ENCODE data around the gene VMO1.

The VMO1 gene

DNA sequence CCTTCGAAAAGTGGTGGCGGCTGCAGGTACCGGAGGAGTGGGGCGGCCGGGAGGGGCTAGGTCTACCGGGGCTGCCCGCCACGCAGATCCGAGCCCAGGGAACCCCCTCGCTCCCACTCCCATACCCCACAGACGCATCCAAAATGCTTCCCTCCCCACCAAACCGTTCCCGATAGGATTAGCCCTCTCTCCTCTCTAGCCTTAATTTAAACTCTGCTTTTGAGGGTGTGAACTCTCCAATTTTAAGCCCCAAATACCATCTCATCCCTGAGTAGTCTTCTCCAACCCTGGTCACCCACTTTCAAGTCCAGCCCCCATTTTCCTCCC lies 46.2 kb downstream of the VMO1 start:
- Histone ChIP-seq H2AFZ (ENCODE audit: low read depth) (no peak overlapping the region), H3K36me3 (ENCODE audit: insufficient read depth) (no peaks in the 10 kb centered on the region), H3K79me2 (ENCODE audit: insufficient read depth, low read depth) (no peaks in the 10 kb centered on the region), H3K27me3 (ENCODE audit: insufficient read depth, low read depth) (0 out of 2 replicates have a peak, but pooled peaks cover 2% of the 10 kb centered on the region), H3K4me2 (no peak overlapping the region), H3K4me3 (IDR thresholded peaks at IDR 0.05; ENCODE audit: insufficient read depth, low read depth, low read length) (no peak overlapping the region), H3K9ac (no peak overlapping the region), H4K20me1 (ENCODE audit: insufficient read depth) (no peaks in the 10 kb centered on the region), H3K27ac (no peak overlapping the region), H3K4me1 (ENCODE audit: low read depth, poor library complexity, severe bottlenecking) (no peaks in the 10 kb centered on the region)
- TF ChIP-seq CTCF (conservative IDR thresholded peaks at IDR 0.05; ENCODE audit: low read depth, low read length), result no peak

- peak within 1 kb of the TSS; percentile 17; the same call in 1 of the 2 replicates for H3K4me2 ChIP-seq
- H3K36me3 ChIP-seq (ENCODE audit: insufficient read depth), result no peaks in the 10 kb centered on the region
- H3K4me1 ChIP-seq (ENCODE audit: low read depth, poor library complexity, severe bottlenecking), result no peaks in the 10 kb centered on the region
- no peak within 1 kb of the TSS for H3K4me3 ChIP-seq (IDR thresholded peaks at IDR 0.05; ENCODE audit: insufficient read depth, low read depth, low read length)
- peak within 1 kb of the TSS; percentile 38; the same call in 1 of the 2 replicates for H2AFZ ChIP-seq (ENCODE audit: low read depth)
- H3K27ac ChIP-seq, result no peak within 1 kb of the TSS
- no peaks in the 10 kb centered on the region for H3K79me2 ChIP-seq (ENCODE audit: insufficient read depth, low read depth)
- H3K27me3 ChIP-seq (ENCODE audit: insufficient read depth, low read depth), result 0 out of 2 replicates have a peak, but pooled peaks cover 2% of the 10 kb centered on the region
- no peaks in the 10 kb centered on the region for H4K20me1 ChIP-seq (ENCODE audit: insufficient read depth)
- TF ChIP-seq CTCF (conservative IDR thresholded peaks at IDR 0.05; ENCODE audit: low read depth, low read length), result no peak
- no peak within 1 kb of the TSS for H3K9ac ChIP-seq
Observed at GRCh38 chr17:4739122-4740024, 46.8 kb downstream of the VMO1 start, which contains the start of the genes CXCL16 and ZMYND15. TSS of gene CXCL16 (minus strand) at chr17:4739928. CDS start at chr17:4739339, 589 bp downstream. TSS of gene ZMYND15 (plus strand) at chr17:4739833. CDS start at chr17:4740549, 716 bp downstream.

GRCh38 chr17:4738136-4739121 lies 47.7 kb downstream of the VMO1 start:
- H4K20me1 ChIP-seq (ENCODE audit: insufficient read depth), result no peaks in the 10 kb centered on the region
- no peaks in the 10 kb centered on the region for H3K79me2 ChIP-seq (ENCODE audit: insufficient read depth, low read depth)
- H3K27ac ChIP-seq, result no peak overlapping the region
- H3K4me2 ChIP-seq, result no peak overlapping the region
- H3K27me3 ChIP-seq (ENCODE audit: insufficient read depth, low read depth), result 0 out of 2 replicates have a peak, but pooled peaks cover 2% of the 10 kb centered on the region
- no peak overlapping the region for H2AFZ ChIP-seq (ENCODE audit: low read depth)
- no peaks in the 10 kb centered on the region for H3K4me1 ChIP-seq (ENCODE audit: low read depth, poor library complexity, severe bottlenecking)
- TF ChIP-seq CTCF (conservative IDR thresholded peaks at IDR 0.05; ENCODE audit: low read depth, low read length), result no peak
- no peaks in the 10 kb centered on the region for H3K36me3 ChIP-seq (ENCODE audit: insufficient read depth)
- no peak overlapping the region for H3K9ac ChIP-seq
- H3K4me3 ChIP-seq (IDR thresholded peaks at IDR 0.05; ENCODE audit: insufficient read depth, low read depth, low read length), result no peak overlapping the region

DNA sequence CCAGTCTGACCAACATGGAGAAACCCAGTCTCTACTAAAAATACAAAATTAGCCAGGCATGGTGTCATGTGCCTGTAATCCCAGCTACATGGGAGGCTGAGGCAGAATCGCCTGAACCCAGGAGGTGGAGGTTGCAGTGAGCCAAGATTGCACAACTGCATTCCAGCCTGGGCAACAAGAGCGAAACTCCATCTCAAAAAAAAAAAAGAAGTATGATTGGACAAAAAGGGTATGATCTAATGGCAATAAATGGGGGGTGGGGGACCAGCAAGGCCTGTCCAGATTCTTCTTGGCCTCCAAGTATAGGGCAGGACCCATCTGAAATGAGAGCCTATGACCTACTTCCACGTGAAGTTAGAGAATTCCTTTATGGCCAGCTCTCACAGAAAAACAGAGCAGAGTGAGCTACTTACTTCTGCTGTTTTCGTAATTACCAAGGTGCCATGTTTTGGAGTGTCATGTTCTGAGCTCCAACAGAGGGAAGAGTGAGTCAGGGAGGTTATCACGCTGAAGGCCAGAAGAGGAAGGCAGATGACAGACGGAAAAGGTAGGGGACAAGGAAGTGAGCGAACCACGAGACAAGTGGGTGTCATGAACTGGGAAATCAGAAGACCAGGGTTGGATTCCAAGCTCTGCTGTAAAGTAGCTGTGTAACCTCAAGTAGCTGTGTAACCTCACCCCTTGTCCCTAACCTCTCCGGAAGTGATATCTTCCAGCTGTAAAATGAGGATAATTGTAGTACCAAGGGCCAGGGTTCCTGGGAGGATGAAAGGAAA lies 50.1 kb downstream of the VMO1 start:
- H3K4me1 ChIP-seq (ENCODE audit: low read depth, poor library complexity, severe bottlenecking), result no peaks in the 10 kb centered on the region
- H2AFZ ChIP-seq (ENCODE audit: low read depth), result no peak overlapping the region
- H4K20me1 ChIP-seq (ENCODE audit: insufficient read depth), result no peaks in the 10 kb centered on the region
- H3K36me3 ChIP-seq (ENCODE audit: insufficient read depth), result no peaks in the 10 kb centered on the region
- no peak overlapping the region for H3K4me3 ChIP-seq (IDR thresholded peaks at IDR 0.05; ENCODE audit: insufficient read depth, low read depth, low read length)
- H3K4me2 ChIP-seq, result no peak overlapping the region
- H3K27me3 ChIP-seq (ENCODE audit: insufficient read depth, low read depth), result 0 out of 2 replicates have a peak, but pooled peaks cover 2% of the 10 kb centered on the region
- no peak overlapping the region for H3K9ac ChIP-seq
- H3K79me2 ChIP-seq (ENCODE audit: insufficient read depth, low read depth), result no peaks in the 10 kb centered on the region
- no peak for TF ChIP-seq CTCF (conservative IDR thresholded peaks at IDR 0.05; ENCODE audit: low read depth, low read length)
- no peak overlapping the region for H3K27ac ChIP-seq
